H9 (cell line): Measurements from ENCODE around the gene DSCAM. TPM values are rescaled to one million over a fixed set of nuclear protein-coding genes. Genes with fewer than 3 reads are reported as not detected.

Experiments used
- DNase-seq: peaks from one replicate; pipeline ENCODE4 v3.0.0-alpha.2; 2017
- H2AFZ ChIP-seq: one replicate; pipeline ENCODE4 v1.6.1; 2013; ENCODE audit warnings: mild to moderate bottlenecking, low read length, control low read depth, moderate library complexity
- H2AK5ac ChIP-seq: 2 replicates; pipeline ENCODE4 v1.6.1; 2013; ENCODE audit warnings: low read length, control low read depth, mixed read lengths; ENCODE audit not compliant: insufficient read length
- H2BK120ac ChIP-seq: one replicate; pipeline ENCODE4 v1.6.1; 2013; ENCODE audit warnings: low read depth, mild to moderate bottlenecking, low read length, control low read depth, inconsistent platforms; ENCODE audit not compliant: poor library complexity, severe bottlenecking
- H2BK12ac ChIP-seq: 2 replicates; pipeline ENCODE4 v1.6.1; 2013; ENCODE audit warnings: low read length, control low read depth, mixed read lengths, low read depth; ENCODE audit not compliant: insufficient read length
- H2BK15ac ChIP-seq: 2 replicates; pipeline ENCODE4 v1.6.1; 2013; ENCODE audit warnings: low read depth, low read length, control low read depth
- H2BK20ac ChIP-seq: one replicate; pipeline ENCODE4 v1.6.1; 2013; ENCODE audit warnings: low read depth, mild to moderate bottlenecking, low read length, control low read depth, inconsistent platforms; ENCODE audit not compliant: poor library complexity, severe bottlenecking
- H2BK5ac ChIP-seq: 2 replicates; pipeline ENCODE4 v1.6.1; 2013; ENCODE audit warnings: low read length, control low read depth, mixed read lengths; ENCODE audit not compliant: insufficient read length
- H3K14ac ChIP-seq: 2 replicates; pipeline ENCODE4 v1.6.1; 2013; ENCODE audit warnings: low read length, control low read depth; ENCODE audit not compliant: insufficient read depth
- H3K18ac ChIP-seq: 2 replicates; pipeline ENCODE4 v1.6.1; 2013; ENCODE audit warnings: low read depth, mild to moderate bottlenecking, mixed read lengths, low read length, control low read depth; ENCODE audit not compliant: insufficient read length
- H3K23ac ChIP-seq: 2 replicates; pipeline ENCODE4 v1.6.1; 2013; ENCODE audit warnings: low read length, control low read depth, mixed read lengths, low read depth; ENCODE audit not compliant: insufficient read length
- H3K23me2 ChIP-seq: 2 replicates; pipeline ENCODE4 v1.6.1; 2013; ENCODE audit warnings: low read depth, mild to moderate bottlenecking, mixed read lengths, low read length, control low read depth; ENCODE audit not compliant: insufficient read length, poor library complexity, severe bottlenecking
- H3K27ac ChIP-seq: 2 replicates; pipeline ENCODE4 v1.5.1; 2013; ENCODE audit warnings: low read length, control low read depth, mixed read lengths, low read depth; ENCODE audit not compliant: insufficient read length
- H3K27me3 ChIP-seq: 2 replicates; pipeline ENCODE4 v1.6.1; 2013; ENCODE audit warnings: low read length, control low read depth, inconsistent platforms; ENCODE audit not compliant: insufficient read depth
- H3K4ac ChIP-seq: 2 replicates; pipeline ENCODE4 v1.6.1; 2013; ENCODE audit warnings: low read depth, mild to moderate bottlenecking, control low read depth, inconsistent platforms, low read length, moderate library complexity
- H3K4me1 ChIP-seq: 2 replicates; pipeline ENCODE4 v1.6.1; 2013; ENCODE audit warnings: low read length, control low read depth, inconsistent platforms; ENCODE audit not compliant: insufficient read depth
- H3K4me2 ChIP-seq: 2 replicates; pipeline ENCODE4 v1.6.1; 2013; ENCODE audit warnings: low read length, control low read depth, mixed read lengths; ENCODE audit not compliant: insufficient read length, insufficient read depth
- H3K56ac ChIP-seq: 2 replicates; pipeline ENCODE4 v1.6.1; 2013; ENCODE audit warnings: low read depth, mild to moderate bottlenecking, mixed read lengths, low read length, control low read depth; ENCODE audit not compliant: insufficient read length
- H3K79me1 ChIP-seq: 2 replicates; pipeline ENCODE4 v1.6.1; 2013; ENCODE audit warnings: low read depth, mild to moderate bottlenecking, moderate library complexity, low read length, control low read depth, inconsistent platforms; ENCODE audit not compliant: insufficient read depth, poor library complexity, severe bottlenecking
- H3K79me2 ChIP-seq: 2 replicates; pipeline ENCODE4 v1.6.1; 2013; ENCODE audit warnings: low read length, control low read depth, inconsistent platforms; ENCODE audit not compliant: insufficient read depth
- H3K9ac ChIP-seq: 2 replicates; pipeline ENCODE4 v1.6.1; 2013; ENCODE audit warnings: low read length, control low read depth, mixed read lengths; ENCODE audit not compliant: insufficient read length; ENCODE audit errors: extremely low read depth
- H3K9me3 ChIP-seq: one replicate; pipeline ENCODE4 v1.6.1; 2013; ENCODE audit warnings: low read depth, low read length, inconsistent platforms; ENCODE audit not compliant: control insufficient read depth
- H3T11ph ChIP-seq: one replicate; pipeline ENCODE4 v1.6.1; 2013; ENCODE audit warnings: mild to moderate bottlenecking, low read length, control low read depth, inconsistent platforms
- H4K20me1 ChIP-seq: one replicate; pipeline ENCODE4 v1.6.1; 2013; ENCODE audit not compliant: control insufficient read depth, insufficient read length, insufficient read depth
- H4K5ac ChIP-seq: 2 replicates; pipeline ENCODE4 v1.6.1; 2013; ENCODE audit warnings: low read depth, mild to moderate bottlenecking, mixed read lengths, low read length, control low read depth; ENCODE audit not compliant: insufficient read length
- H4K8ac ChIP-seq: replicated peaks from 2 replicates; pipeline ENCODE4 v1.6.1; 2013; ENCODE audit warnings: low read length, control low read depth, mixed read lengths, low read depth; ENCODE audit not compliant: insufficient read length
- H4K91ac ChIP-seq: 2 replicates; pipeline ENCODE4 v1.6.1; 2013; ENCODE audit warnings: low read depth, mild to moderate bottlenecking, moderate library complexity, mixed read lengths, low read length, control low read depth; ENCODE audit not compliant: insufficient read length
- H3K27ac Mint-ChIP-seq, 3 experiments: 2 replicates in 2 of 3; 3 replicates in 1 of 3; pipeline ENCODE4 v1.8.0; 2020 to 2021; ENCODE audit warnings: mixed read lengths in 3 of 3, mild to moderate bottlenecking in 1 of 3, moderate library complexity in 1 of 3
- H3K27me3 Mint-ChIP-seq: 2 replicates; pipeline ENCODE4 v1.8.0; 2021; ENCODE audit warnings: low read depth, mild to moderate bottlenecking, moderate library complexity, mixed read lengths
- H3K36me3 Mint-ChIP-seq, 3 experiments: 2 replicates in 2 of 3; 3 replicates in 1 of 3; pipeline ENCODE4 v1.8.0; 2020 to 2021; ENCODE audit warnings: low read depth in 3 of 3, mixed read lengths in 3 of 3; ENCODE audit not compliant: insufficient read depth in 1 of 3
- H3K4me1 Mint-ChIP-seq, 2 experiments: 2 replicates each; pipeline ENCODE4 v1.8.0; 2020; ENCODE audit warnings: mixed read lengths in 2 of 2
- H3K4me3 Mint-ChIP-seq, 2 experiments: 2 replicates in 1 of 2; 3 replicates in 1 of 2; pipeline ENCODE4 v1.8.0; 2020 to 2021; ENCODE audit warnings: mild to moderate bottlenecking in 2 of 2, mixed read lengths in 2 of 2, moderate library complexity in 1 of 2
- H3K9me3 Mint-ChIP-seq, 2 experiments: 2 replicates in 1 of 2; 3 replicates in 1 of 2; pipeline ENCODE4 v1.8.0; 2020; ENCODE audit warnings: mild to moderate bottlenecking in 2 of 2, mixed read lengths in 2 of 2, moderate library complexity in 1 of 2
- CTCF ChIP-seq: fragments of 200-600 bp; sonication (generic); conservative IDR thresholded peaks from 3 replicates; pipeline ENCODE4 v1.8.0; 2021; ENCODE audit warnings: antibody characterized with exemption, mild to moderate bottlenecking
- WGBS: extraction: QIAGEN DNeasy Blood & Tissue Kit; methylation state at CpG from one replicate; pipeline ENCODE4 v1.1.7; 2013; ENCODE audit warnings: missing lambda C conversion rate, low lambda C conversion rate, mixed read lengths; ENCODE audit not compliant: insufficient read length; ENCODE audit errors: extremely low coverage; 5-methylcytosine and 5-hydroxymethylcytosine counted together
- total RNA-seq: library from RNA; stranded (reverse); gene quantifications from 2 replicates; pipeline ENCODE4 v1.2.1, GENCODE V29; 2021

Gene DSCAM
- total RNA-seq, 1 experiment from 2014 or later = 0.17 TPM

- no peaks in the 10 kb centered on the region for H4K20me1 ChIP-seq
- H3K4ac ChIP-seq = no peak overlapping the region
- no peak overlapping the region for H3K4me2 ChIP-seq
- no peak overlapping the region for H3K9ac ChIP-seq
- H2BK12ac ChIP-seq = no peak overlapping the region
- no peak overlapping the region for H4K8ac ChIP-seq
- no peaks in the 10 kb centered on the region for H3K79me1 ChIP-seq
- H4K5ac ChIP-seq = no peak overlapping the region
- H4K91ac ChIP-seq = no peak overlapping the region
- H3K23ac ChIP-seq = no peak overlapping the region
- no peaks in the 10 kb centered on the region for H3K79me2 ChIP-seq
- no peak overlapping the region for H2BK15ac ChIP-seq
- Mint-ChIP-seq H3K4me1 (0 out of 4 replicates have a peak, but pooled peaks cover 2 to 3% of the 10 kb centered on the region in 2 experiments), H3K27ac (no peak overlapping the region), H3K4me3 (no peak overlapping the region), H3K36me3 (peaks cover 4 to 31% (median 9%) of the 10 kb centered on the region in 3 experiments; a peak in 5 of 7 replicates), H3K9me3 (peaks cover 26 to 30% of the 10 kb centered on the region in 2 experiments), H3K27me3 (no peaks in the 10 kb centered on the region; the same call in 1 of the 2 replicates)
- no peak overlapping the region for H2BK120ac ChIP-seq
- H3K14ac ChIP-seq = no peak overlapping the region
- no peak overlapping the region for H2BK5ac ChIP-seq
- no peak overlapping the region for H2BK20ac ChIP-seq
- no peak for TF ChIP-seq CTCF
- H3K4me1 ChIP-seq = no peaks in the 10 kb centered on the region
- WGBS = no CpG with 5 or more reads among the region's 4 CpGs
- no peak overlapping the region for H3T11ph ChIP-seq
- no peak overlapping the region for H3K27ac ChIP-seq
- H2AFZ ChIP-seq = no peak overlapping the region
- DNase-seq = no peak
- H3K18ac ChIP-seq = no peak overlapping the region
- no peak overlapping the region for H2AK5ac ChIP-seq
- H3K9me3 ChIP-seq = no peaks in the 10 kb centered on the region
- no peak overlapping the region for H3K56ac ChIP-seq
- H3K23me2 ChIP-seq = no peaks in the 10 kb centered on the region
- no peaks in the 10 kb centered on the region for H3K27me3 ChIP-seq
Measured at GRCh38 chr21:40605094-40605493, 241.9 kb downstream of the DSCAM start.
